Activated CD8-positive, alpha-beta T cell treated with anti-CD3 and anti-CD28 coated beads for 36 hours (primary cell): ENCODE results near the gene QSOX1. TPM values are rescaled to one million over a fixed set of nuclear protein-coding genes. Genes with fewer than 3 reads are reported as not detected.

Source experiments
- ATAC-seq: fragments of 200-7000 bp; cut with Tn5 transposase; one replicate; pipeline ENCODE4 v1.10.0; 2021; ENCODE audit warnings: mild to moderate bottlenecking, moderate library complexity
- CTCF ChIA-PET: fragments of 350-600 bp; sonication (Branson Sonifier 250); formaldehyde crosslinking; loops from one replicate; lab custom pipeline; 2021; ENCODE audit warnings: antibody characterized with exemption; lab: Charles Lee
- POLR2A ChIA-PET: fragments of 350-600 bp; sonication (Branson Sonifier 250); formaldehyde crosslinking; loops from one replicate; lab custom pipeline; 2021; ENCODE audit warnings: antibody characterized with exemption; lab: Charles Lee
- DNase-seq: peaks from one replicate; pipeline ENCODE4 v3.0.0-alpha.2; 2020
- H3K27ac Mint-ChIP-seq: one replicate; pipeline ENCODE4 v1.8.0; 2021; ENCODE audit warnings: mild to moderate bottlenecking, mixed read lengths
- H3K27me3 Mint-ChIP-seq: one replicate; pipeline ENCODE4 v1.8.0; 2021; ENCODE audit warnings: mixed read lengths
- H3K36me3 Mint-ChIP-seq: one replicate; pipeline ENCODE4 v1.8.0; 2021; ENCODE audit warnings: low read depth, mixed read lengths
- H3K4me1 Mint-ChIP-seq: one replicate; pipeline ENCODE4 v1.8.0; 2021; ENCODE audit warnings: low read depth, mixed read lengths
- H3K4me3 Mint-ChIP-seq: one replicate; pipeline ENCODE4 v1.8.0; 2021; ENCODE audit warnings: mild to moderate bottlenecking, moderate library complexity, mixed read lengths
- H3K9me3 Mint-ChIP-seq: one replicate; pipeline ENCODE4 v1.8.0; 2021; ENCODE audit warnings: mixed read lengths
- CTCF ChIP-seq: fragments of 200-600 bp; IDR thresholded peaks from one replicate; pipeline ENCODE4 v1.8.0; 2022; ENCODE audit warnings: antibody characterized with exemption, mild to moderate bottlenecking
- intact Hi-C: fragments of 100-400 bp; cut with micrococcal nuclease; formaldehyde crosslinking; loops from one replicate; pipeline ENCODE4 v1.10.0; 2022
- total RNA-seq, 2 experiments: library from RNA; stranded (reverse); gene quantifications; one replicate each; pipeline ENCODE4 v1.2.3, GENCODE V29; 2021

The QSOX1 gene
- total RNA-seq, 2 experiments from 2014 or later: 32.2 to 33.9 TPM

GRCh38 chr1:180154003-180154324 is 705 bp upstream of the QSOX1 start:
- H3K4me3 Mint-ChIP-seq: peak overlapping the region; percentile 90
- no peak for ATAC-seq
- TF ChIP-seq CTCF: no peak
- peaks cover 25% of the 10 kb centered on the region for H3K4me1 Mint-ChIP-seq
- H3K9me3 Mint-ChIP-seq: no peaks in the 10 kb centered on the region
- peak overlapping the region; percentile 83 for H3K27ac Mint-ChIP-seq
- CTCF ChIA-PET: interaction anchor here (1.6 to 2.2 kb wide), 2 partner anchors 15 to 25 kb away, joined by 6 to 9 read pairs; no protein-coding TSS in a partner anchor
- no peak for DNase-seq
- POLR2A ChIA-PET: interaction anchor here (1.2 to 5.8 kb wide), 2 partner anchors 14 to 339 kb away, joined by 3 to 28 read pairs; no protein-coding TSS in a partner anchor
- intact Hi-C loops: no loop called here
- peaks cover 3% of the 10 kb centered on the region for H3K36me3 Mint-ChIP-seq
- no peaks in the 10 kb centered on the region for H3K27me3 Mint-ChIP-seq

GRCh38 chr1:180155182-180155682 is 563 bp downstream of the QSOX1 start:
- Mint-ChIP-seq H3K4me3 (peak overlapping the region; percentile 90), H3K36me3 (peaks cover 3% of the 10 kb centered on the region), H3K4me1 (peaks cover 33% of the 10 kb centered on the region), H3K27me3 (no peaks in the 10 kb centered on the region), H3K9me3 (no peaks in the 10 kb centered on the region), H3K27ac (peak overlapping the region; percentile 85)
- TF ChIP-seq CTCF: no peak
- ATAC-seq (peak; percentile 6), DNase-seq (peak; percentile 48)
- intact Hi-C loops: no loop called here
- ChIA-PET POLR2A (interaction anchor here (0.7 to 5.8 kb wide), 7 partner anchors 13 to 340 kb away, joined by 3 to 28 read pairs (median 3); partner anchors contain the start of genes CEP350 and TOR1AIP1), CTCF (interaction anchor here (1.6 to 2.2 kb wide), 2 partner anchors 13 to 24 kb away, joined by 6 to 9 read pairs; no protein-coding TSS in a partner anchor)

- TF ChIP-seq CTCF: no peak
- ATAC-seq (no peak), DNase-seq (no peak)
- Mint-ChIP-seq H3K36me3 (peaks cover 3% of the 10 kb centered on the region), H3K27ac (no peak overlapping the region), H3K4me1 (peaks cover 33% of the 10 kb centered on the region), H3K27me3 (no peaks in the 10 kb centered on the region), H3K9me3 (no peaks in the 10 kb centered on the region), H3K4me3 (peak overlapping the region; percentile 90)
- ChIA-PET CTCF (interaction anchor here (0.9 to 2.2 kb wide), 2 partner anchors 23 to 341 kb away, joined by 3 to 11 read pairs; no protein-coding TSS in a partner anchor), POLR2A (interaction anchor here (0.9 to 5.8 kb wide), 2 partner anchors 12 to 78 kb away, joined by 3 to 28 read pairs; no protein-coding TSS in a partner anchor)
- intact Hi-C loops: no loop called here
These were observed 1.5 kb downstream of the QSOX1 start for GRCh38 chr1:180156201-180156600.

- Mint-ChIP-seq H3K36me3 (peaks cover 3% of the 10 kb centered on the region), H3K4me1 (peaks cover 33% of the 10 kb centered on the region), H3K9me3 (no peaks in the 10 kb centered on the region), H3K27me3 (no peaks in the 10 kb centered on the region), H3K27ac (no peak overlapping the region), H3K4me3 (no peak overlapping the region)
- no peak for ATAC-seq
- ChIA-PET POLR2A (interaction anchor here (0.9 to 5.8 kb wide), 2 partner anchors 11 to 78 kb away, joined by 3 to 28 read pairs; no protein-coding TSS in a partner anchor), CTCF (interaction anchor here (0.9 to 2.2 kb wide), 2 partner anchors 23 to 342 kb away, joined by 3 to 11 read pairs; no protein-coding TSS in a partner anchor)
- intact Hi-C loops: no loop called here
- DNase-seq: no peak
- no peak for TF ChIP-seq CTCF
These were observed 2.0 kb downstream of the QSOX1 start for GRCh38 chr1:180156631-180157091.

- no peak for DNase-seq
- no peak for TF ChIP-seq CTCF
- CTCF ChIA-PET: interaction anchor here (0.9 to 2.2 kb wide), 2 partner anchors 22 to 342 kb away, joined by 3 to 11 read pairs; no protein-coding TSS in a partner anchor
- Mint-ChIP-seq H3K9me3 (no peaks in the 10 kb centered on the region), H3K27ac (no peak overlapping the region), H3K4me1 (peaks cover 33% of the 10 kb centered on the region), H3K36me3 (peaks cover 3% of the 10 kb centered on the region), H3K4me3 (no peak overlapping the region), H3K27me3 (no peaks in the 10 kb centered on the region)
- intact Hi-C loops: no loop called here
- ATAC-seq: no peak
- POLR2A ChIA-PET: interaction anchor here (0.9 to 5.8 kb wide), 2 partner anchors 11 to 79 kb away, joined by 3 to 28 read pairs; no protein-coding TSS in a partner anchor
These were observed 2.4 kb downstream of the QSOX1 start for GRCh38 chr1:180157108-180157507.
